HG03460 (cell line): ENCODE results near the gene CHPF.

Source experiments
- ATAC-seq: cut with Tn5 transposase; IDR thresholded peaks from one replicate; pipeline ENCODE4 v1.9.1; 2021; ENCODE audit not compliant: unreplicated experiment

Gene CHPF

GRCh38 chr2:219533930-219534661, 9.5 kb downstream of the CHPF start:
- ATAC-seq, result no peak

GRCh38 chr2:219532378-219532649, 11.3 kb downstream of the CHPF start:
- no peak for ATAC-seq

GRCh38 chr2:219531639-219532377, 11.8 kb downstream of the CHPF start:
- no peak for ATAC-seq

- ATAC-seq, result peak; percentile 79
Observed at GRCh38 chr2:219530048-219530963, 13.3 kb downstream of the CHPF start.

- no peak for ATAC-seq
Observed at GRCh38 chr2:219527472-219527871, 16.1 kb downstream of the CHPF start.

GRCh38 chr2:219527076-219527394, 16.6 kb downstream of the CHPF start:
- no peak for ATAC-seq

- ATAC-seq, result no peak
Observed at GRCh38 chr2:219526320-219527075, 17.1 kb downstream of the CHPF start.

GRCh38 chr2:219525533-219526232, 17.9 kb downstream of the CHPF start:
- ATAC-seq, result no peak

GRCh38 chr2:219524817-219525216, 18.8 kb downstream of the CHPF start:
- ATAC-seq, result no peak

GRCh38 chr2:219523031-219523671, 20.5 kb downstream of the CHPF start:
- ATAC-seq, result no peak

GRCh38 chr2:219522111-219523030, 21.2 kb downstream of the CHPF start:
- no peak for ATAC-seq

GRCh38 chr2:219521066-219521880, 22.3 kb downstream of the CHPF start:
- ATAC-seq, result no peak

GRCh38 chr2:219520079-219520478, 23.5 kb downstream of the CHPF start:
- ATAC-seq, result no peak

- ATAC-seq, result no peak
Observed at GRCh38 chr2:219519526-219519916, 24.1 kb downstream of the CHPF start.

GRCh38 chr2:219517954-219518778, 25.4 kb downstream of the CHPF start:
- no peak for ATAC-seq

- no peak for ATAC-seq
Observed at GRCh38 chr2:219516888-219517287, 26.7 kb downstream of the CHPF start.

- ATAC-seq, result no peak
Observed at GRCh38 chr2:219515874-219516629, 27.6 kb downstream of the CHPF start.
